Activated T-helper 17 cell treated with anti-CD3 and anti-CD28 coated beads, Interleukin-2, amount 50 U/mL, for 72 hours (primary cell): ENCODE results near the gene DLG2. TPM values are rescaled to one million over a fixed set of nuclear protein-coding genes. Genes with fewer than 3 reads are reported as not detected.
"Not testable (repeated sequence)": the region's sequence is repeated elsewhere in the genome, so short reads cannot be mapped to it uniquely, and the experiment has no call there.

Experiments
- ATAC-seq: fragments of 150-1000 bp; cut with Tn5 transposase; replicated peaks from 2 replicates; pipeline ENCODE4 v1.10.0; 2021; ENCODE audit warnings: mild to moderate bottlenecking, moderate library complexity
- H3K27ac Mint-ChIP-seq: one replicate; pipeline ENCODE4 v1.8.0; 2022; ENCODE audit warnings: mixed read lengths
- H3K27me3 Mint-ChIP-seq: one replicate; pipeline ENCODE4 v1.8.0; 2022; ENCODE audit warnings: mixed read lengths
- H3K36me3 Mint-ChIP-seq: one replicate; pipeline ENCODE4 v1.8.0; 2022; ENCODE audit warnings: low read depth, mild to moderate bottlenecking, mixed read lengths
- H3K4me1 Mint-ChIP-seq: one replicate; pipeline ENCODE4 v1.8.0; 2022; ENCODE audit warnings: mixed read lengths
- H3K4me3 Mint-ChIP-seq: one replicate; pipeline ENCODE4 v1.8.0; 2022; ENCODE audit warnings: mild to moderate bottlenecking, mixed read lengths
- H3K9me3 Mint-ChIP-seq: one replicate; pipeline ENCODE4 v1.8.0; 2022; ENCODE audit warnings: mixed read lengths
- total RNA-seq, 2 donors: library from RNA; stranded (reverse); gene quantifications; one replicate each; pipeline ENCODE4 v1.2.3, GENCODE V29; 2022

The DLG2 gene
- total RNA-seq, 2 donors from 2014 or later = 1.5 to 1.9 TPM

DNA sequence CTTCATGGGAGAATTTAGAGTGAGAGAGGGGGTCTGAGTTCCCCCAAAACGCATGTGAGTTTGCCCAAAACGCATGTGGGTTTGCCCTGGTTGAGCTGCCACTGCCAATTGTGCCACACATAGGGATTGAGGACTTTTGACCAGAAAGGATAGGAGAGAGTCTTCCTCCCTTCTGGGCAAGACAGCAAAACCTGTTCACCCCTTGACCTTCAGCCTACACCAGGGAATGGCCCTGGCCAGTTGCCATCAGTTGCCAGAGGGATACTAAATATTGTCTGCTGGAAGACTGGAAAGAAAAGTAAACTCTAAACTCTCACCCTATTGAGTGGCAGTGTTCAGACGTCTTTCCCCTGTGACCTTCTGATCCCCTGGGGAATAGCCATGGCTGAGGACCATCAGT is 363.8 kb downstream of the DLG2 start:
- Mint-ChIP-seq H3K36me3 (no peaks in the 10 kb centered on the region), H3K9me3 (peaks cover 14% of the 10 kb centered on the region), H3K4me3 (no peak overlapping the region), H3K4me1 (no peaks in the 10 kb centered on the region), H3K27me3 (no peaks in the 10 kb centered on the region), H3K27ac (no peak overlapping the region)
- ATAC-seq = no peak

DNA sequence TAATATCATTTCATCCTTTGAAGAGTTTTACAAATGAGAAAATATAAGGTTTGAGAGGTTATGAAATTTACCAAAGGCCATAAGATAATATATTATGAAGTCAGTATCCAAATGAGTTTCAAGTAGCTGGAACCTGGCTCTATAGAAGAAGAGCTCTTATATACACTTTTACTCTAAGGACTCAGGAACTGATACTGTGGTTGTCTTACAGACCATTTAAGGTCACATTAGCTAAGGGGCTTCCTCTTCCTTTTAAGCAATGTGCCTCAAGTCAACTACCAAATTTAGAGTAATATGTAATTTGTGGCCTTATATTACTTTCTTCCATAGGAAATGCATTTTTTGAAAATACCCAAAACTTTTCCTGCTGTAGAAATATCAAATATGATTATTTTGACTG is 369.3 kb downstream of the DLG2 start:
- Mint-ChIP-seq H3K27ac (no peak overlapping the region), H3K4me3 (no peak overlapping the region), H3K36me3 (no peaks in the 10 kb centered on the region), H3K27me3 (no peaks in the 10 kb centered on the region), H3K9me3 (peaks cover 15% of the 10 kb centered on the region), H3K4me1 (no peaks in the 10 kb centered on the region)
- ATAC-seq = no peak

DNA sequence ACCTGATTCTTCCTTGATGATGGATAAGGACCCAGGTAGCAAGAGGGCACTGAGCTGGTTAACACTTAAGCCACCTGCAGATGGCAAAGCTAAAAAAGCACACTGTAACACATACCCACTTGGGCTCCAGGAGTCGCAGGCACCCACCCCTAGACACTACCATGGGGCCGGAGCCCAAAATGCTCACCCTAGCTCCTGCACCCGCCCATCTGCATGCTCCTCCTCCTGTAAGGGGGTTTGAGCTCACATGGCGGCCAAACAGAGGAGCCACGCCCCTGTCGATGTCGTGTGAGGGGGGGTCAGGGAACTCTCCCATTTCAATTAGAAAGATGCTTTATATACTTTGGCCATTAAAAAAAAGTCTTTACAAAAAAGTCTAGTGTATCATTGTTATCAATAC is 370.7 kb downstream of the DLG2 start:
- Mint-ChIP-seq H3K27ac (no peak overlapping the region), H3K36me3 (no peaks in the 10 kb centered on the region), H3K9me3 (peaks cover 12% of the 10 kb centered on the region), H3K4me3 (no peak overlapping the region), H3K4me1 (no peaks in the 10 kb centered on the region), H3K27me3 (no peaks in the 10 kb centered on the region)
- ATAC-seq = no peak

DNA sequence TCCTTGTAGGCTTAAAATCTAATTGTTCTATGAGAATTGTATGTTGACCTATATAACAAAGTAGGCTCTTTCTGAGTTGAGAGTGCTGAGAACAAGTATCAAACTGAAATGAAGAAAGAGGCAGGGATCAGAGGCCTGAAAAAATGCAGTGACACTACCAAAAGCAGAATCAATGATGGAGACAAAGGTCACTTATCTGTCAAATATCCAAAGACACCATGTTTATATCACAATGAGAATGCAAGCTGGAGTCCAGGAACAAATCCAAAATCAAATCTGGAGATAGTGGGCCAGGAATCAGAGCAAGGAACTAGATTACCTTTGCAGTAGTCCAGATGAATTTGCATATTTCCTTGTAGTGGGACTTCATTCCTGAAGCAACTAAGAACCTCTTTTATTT is 377.7 kb downstream of the DLG2 start:
- Mint-ChIP-seq H3K36me3 (no peaks in the 10 kb centered on the region), H3K27me3 (no peaks in the 10 kb centered on the region)

DNA sequence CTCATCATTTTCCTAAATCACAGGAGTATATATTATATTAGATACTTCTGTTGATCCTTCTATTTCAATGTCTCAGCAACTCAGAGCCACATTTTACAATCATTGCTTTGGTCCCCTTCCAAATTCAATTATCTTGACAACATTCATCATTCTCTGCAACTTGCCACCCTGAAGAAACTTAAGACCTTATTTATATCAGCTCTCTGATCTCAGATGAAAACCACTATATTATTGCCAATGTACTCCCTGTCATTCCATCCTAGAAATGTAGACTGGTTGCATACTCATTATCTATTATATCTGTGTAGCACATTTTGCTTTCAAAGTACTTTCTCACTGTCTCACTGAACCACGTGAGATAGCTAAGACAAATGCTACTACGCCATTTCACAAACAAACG is 379.3 kb downstream of the DLG2 start:
- Mint-ChIP-seq H3K4me3 (no peak overlapping the region), H3K9me3 (no peaks in the 10 kb centered on the region), H3K4me1 (no peaks in the 10 kb centered on the region), H3K36me3 (no peaks in the 10 kb centered on the region), H3K27ac (no peak overlapping the region), H3K27me3 (no peaks in the 10 kb centered on the region)
- no peak for ATAC-seq

More for the DNA sequence above, 377.7 kb downstream of the DLG2 start:
- no peak for ATAC-seq
- Mint-ChIP-seq H3K4me3 (no peak overlapping the region), H3K27ac (no peak overlapping the region), H3K4me1 (no peaks in the 10 kb centered on the region), H3K9me3 (no peaks in the 10 kb centered on the region)

DNA sequence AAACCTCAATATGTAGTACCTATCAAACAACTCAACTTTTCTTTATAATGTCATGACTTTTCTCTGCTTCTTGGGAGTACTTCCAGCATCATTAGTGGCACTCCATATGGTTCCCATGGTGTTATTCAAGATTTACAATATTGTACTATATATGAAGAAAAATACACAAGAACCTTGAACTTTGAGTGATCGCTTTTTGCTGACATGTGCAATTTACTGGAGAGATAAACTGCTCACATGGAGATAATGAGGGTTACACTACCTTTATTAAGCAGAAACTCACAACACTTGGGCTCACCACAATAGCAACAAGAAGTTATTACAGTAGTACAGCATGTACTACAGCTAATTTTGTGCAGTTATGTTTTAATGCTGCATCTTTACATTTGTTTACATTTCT is 388.2 kb downstream of the DLG2 start:
- ATAC-seq = no peak
- Mint-ChIP-seq H3K9me3 (peaks cover 3% of the 10 kb centered on the region), H3K4me1 (no peaks in the 10 kb centered on the region), H3K36me3 (no peaks in the 10 kb centered on the region), H3K27ac (no peak overlapping the region), H3K27me3 (no peaks in the 10 kb centered on the region), H3K4me3 (no peak overlapping the region)

DNA sequence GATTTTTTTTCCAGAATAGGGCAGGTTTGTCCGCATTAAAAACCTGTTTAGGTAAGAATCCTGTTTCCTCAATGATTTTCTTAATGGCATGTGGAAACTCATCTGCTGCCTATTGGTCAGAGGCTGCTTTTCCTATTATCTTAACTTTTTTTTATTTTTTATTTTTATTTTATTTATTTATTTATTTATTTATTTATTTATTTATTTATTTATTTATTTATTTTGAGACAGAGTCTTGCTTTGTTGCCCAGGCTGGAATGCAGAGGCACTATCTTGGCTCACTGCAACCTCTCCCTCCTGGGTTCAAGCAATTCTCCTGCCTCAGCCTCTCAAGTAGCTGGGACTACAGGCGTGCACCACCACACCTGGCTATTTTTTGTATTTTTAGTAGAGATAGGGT is 389.1 kb downstream of the DLG2 start:
- not testable (repeated sequence) for H3K4me1 Mint-ChIP-seq, H3K36me3 Mint-ChIP-seq, ATAC-seq, H3K27ac Mint-ChIP-seq, H3K27me3 Mint-ChIP-seq, H3K9me3 Mint-ChIP-seq, H3K4me3 Mint-ChIP-seq

DNA sequence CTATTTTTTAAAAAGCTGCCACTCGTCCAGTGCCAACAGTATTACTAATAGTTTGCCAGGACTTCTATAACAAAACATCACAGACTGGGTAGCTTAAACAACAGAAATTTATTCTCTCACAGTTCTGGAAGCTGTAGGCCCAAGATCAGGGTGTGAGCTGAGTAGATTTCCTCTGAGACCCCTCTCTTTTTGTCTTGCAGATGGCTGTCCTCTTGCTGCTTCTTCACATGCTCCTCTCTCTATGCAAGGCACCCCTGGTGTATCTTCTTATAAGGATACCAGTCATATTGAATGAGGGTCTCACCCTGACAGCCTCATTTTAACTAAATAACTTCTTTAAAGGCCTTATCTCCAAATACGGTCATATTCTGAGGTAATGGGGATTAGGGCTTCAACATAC is 390.9 kb downstream of the DLG2 start:
- no peak for ATAC-seq
- H3K4me1 Mint-ChIP-seq = no peaks in the 10 kb centered on the region
- H3K9me3 Mint-ChIP-seq = peaks cover 11% of the 10 kb centered on the region
- no peaks in the 10 kb centered on the region for H3K27me3 Mint-ChIP-seq
- H3K27ac Mint-ChIP-seq = no peak overlapping the region
- H3K4me3 Mint-ChIP-seq = no peak overlapping the region
- no peaks in the 10 kb centered on the region for H3K36me3 Mint-ChIP-seq

DNA sequence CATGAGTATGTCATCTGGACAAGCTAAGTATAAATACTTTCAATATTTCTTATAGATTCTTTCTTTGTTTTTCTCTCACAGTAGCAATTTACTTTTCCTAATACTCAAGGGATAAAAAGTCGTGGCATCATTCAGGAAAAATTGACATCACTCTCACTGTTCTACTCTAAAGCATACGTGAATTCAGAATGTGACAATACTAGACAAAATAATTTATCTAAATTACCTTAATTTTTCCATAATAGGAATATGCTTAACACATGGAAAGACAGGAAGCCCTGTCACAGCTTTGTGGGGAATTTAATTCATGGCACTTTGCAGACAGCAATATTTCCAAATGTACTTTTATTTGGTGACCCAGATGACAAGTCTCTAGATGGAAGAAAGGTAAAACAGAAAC is 394.6 kb downstream of the DLG2 start:
- Mint-ChIP-seq H3K4me3 (no peak overlapping the region), H3K9me3 (peaks cover 14% of the 10 kb centered on the region), H3K4me1 (no peaks in the 10 kb centered on the region), H3K36me3 (no peaks in the 10 kb centered on the region), H3K27ac (no peak overlapping the region), H3K27me3 (no peaks in the 10 kb centered on the region)
- ATAC-seq = no peak

DNA sequence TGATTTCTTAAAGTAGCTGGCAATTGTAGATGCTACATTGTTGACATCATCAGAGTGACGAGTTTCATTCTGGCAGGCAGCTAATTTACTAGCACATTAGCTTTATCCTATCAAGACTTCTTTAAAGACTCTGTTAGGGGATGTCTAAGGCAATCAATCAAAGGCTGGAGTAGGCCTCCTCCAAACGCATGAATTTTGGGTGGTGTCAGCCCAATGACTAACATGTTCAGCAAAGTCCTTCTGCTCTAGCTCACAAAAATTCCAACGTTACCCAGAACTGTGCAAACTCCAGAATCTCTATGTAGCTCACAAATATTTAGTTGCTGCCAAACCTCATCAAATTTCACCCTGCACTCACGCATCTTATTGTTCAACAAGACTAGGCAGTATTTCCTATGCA is 395.6 kb downstream of the DLG2 start:
- no peaks in the 10 kb centered on the region for H3K36me3 Mint-ChIP-seq
- no peaks in the 10 kb centered on the region for H3K27me3 Mint-ChIP-seq
- no peak overlapping the region for H3K27ac Mint-ChIP-seq
- no peak for ATAC-seq
- H3K4me3 Mint-ChIP-seq = no peak overlapping the region
- H3K9me3 Mint-ChIP-seq = peaks cover 15% of the 10 kb centered on the region
- H3K4me1 Mint-ChIP-seq = no peaks in the 10 kb centered on the region

DNA sequence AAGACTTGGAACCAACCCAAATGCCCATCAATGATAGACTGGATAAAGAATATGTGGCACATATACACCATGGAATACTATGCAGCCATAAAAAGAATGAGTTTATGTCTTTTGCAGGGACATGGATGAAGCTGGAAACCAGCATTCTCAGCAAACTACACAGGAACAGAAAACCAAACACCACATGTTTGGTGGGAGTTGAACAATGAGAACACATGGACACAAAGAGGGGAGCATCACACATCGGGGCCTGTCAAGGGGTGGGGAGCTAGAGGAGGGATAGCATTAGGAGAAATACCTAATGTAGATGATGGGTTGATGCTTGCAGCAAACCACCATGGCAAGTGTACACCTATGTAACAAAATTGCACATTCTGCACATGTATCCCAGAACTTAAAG is 397.4 kb downstream of the DLG2 start:
- H3K27ac Mint-ChIP-seq, H3K4me3 Mint-ChIP-seq, H3K27me3 Mint-ChIP-seq, H3K4me1 Mint-ChIP-seq, H3K36me3 Mint-ChIP-seq, ATAC-seq: not testable (repeated sequence)
- peaks cover 24% of the 10 kb centered on the region for H3K9me3 Mint-ChIP-seq

DNA sequence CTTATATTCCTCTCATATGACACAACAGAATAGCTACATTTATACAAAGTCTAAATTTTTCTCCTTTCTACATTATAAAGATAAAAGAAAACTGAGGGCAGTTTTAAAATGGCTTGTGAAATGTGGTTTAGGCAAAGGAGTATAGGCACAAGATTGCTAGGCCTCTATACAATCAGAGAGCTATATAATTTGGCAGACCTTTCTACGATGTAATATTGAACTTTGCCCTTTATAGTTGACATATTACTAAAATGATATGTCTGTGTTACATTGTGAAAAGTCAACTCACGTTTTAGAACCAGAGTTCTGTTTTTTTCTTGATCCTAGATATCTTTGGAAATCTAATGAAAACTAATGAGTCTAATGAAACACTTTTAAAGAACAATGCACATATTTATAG is 430.2 kb downstream of the DLG2 start:
- Mint-ChIP-seq H3K36me3 (no peaks in the 10 kb centered on the region), H3K27me3 (no peaks in the 10 kb centered on the region), H3K4me3 (no peak overlapping the region), H3K9me3 (peaks cover 11% of the 10 kb centered on the region), H3K4me1 (no peaks in the 10 kb centered on the region), H3K27ac (no peak overlapping the region)
- no peak for ATAC-seq

DNA sequence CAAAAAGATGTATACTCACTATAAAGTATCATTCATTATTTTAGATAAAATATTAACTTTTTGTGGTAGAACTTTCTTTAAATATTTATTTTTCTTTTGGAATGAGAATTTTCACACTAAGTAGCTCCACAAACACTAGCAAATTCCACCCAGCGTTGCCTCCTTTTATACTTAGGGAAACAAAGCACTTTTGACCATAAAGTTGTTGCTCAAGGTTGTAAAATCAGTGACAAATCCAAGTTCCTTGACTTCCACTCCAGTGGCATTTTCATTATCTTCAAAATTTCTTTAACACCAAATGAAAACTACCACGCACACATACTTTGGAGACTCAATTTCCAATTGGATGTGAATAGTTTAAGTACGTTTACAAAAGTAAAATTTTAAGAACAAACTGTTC is 431.2 kb downstream of the DLG2 start:
- H3K4me3 Mint-ChIP-seq = no peak overlapping the region
- no peak overlapping the region for H3K27ac Mint-ChIP-seq
- ATAC-seq = no peak
- no peaks in the 10 kb centered on the region for H3K36me3 Mint-ChIP-seq
- H3K27me3 Mint-ChIP-seq = no peaks in the 10 kb centered on the region
- peaks cover 11% of the 10 kb centered on the region for H3K9me3 Mint-ChIP-seq
- H3K4me1 Mint-ChIP-seq = no peaks in the 10 kb centered on the region

DNA sequence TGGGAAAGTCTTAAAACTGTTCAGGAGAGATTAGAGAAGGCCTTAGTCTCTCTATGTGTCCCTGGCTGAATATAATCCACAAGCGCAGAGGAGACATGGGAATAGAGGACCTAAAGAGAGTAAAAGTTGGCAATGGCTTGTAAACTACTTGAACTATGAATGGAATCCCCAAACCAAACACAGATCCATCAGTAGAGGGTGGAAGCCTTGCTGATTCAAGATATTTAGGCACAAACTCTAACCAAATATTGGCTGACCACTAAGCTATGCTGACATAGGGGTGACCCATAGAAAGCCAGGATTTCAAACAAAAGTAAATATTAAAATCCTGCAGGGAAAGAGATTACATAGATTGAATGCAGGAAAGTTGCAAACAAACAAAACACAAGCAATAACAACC is 439.2 kb downstream of the DLG2 start:
- no peak overlapping the region for H3K4me3 Mint-ChIP-seq
- H3K27ac Mint-ChIP-seq = no peak overlapping the region
- H3K36me3 Mint-ChIP-seq = no peaks in the 10 kb centered on the region
- no peaks in the 10 kb centered on the region for H3K27me3 Mint-ChIP-seq
- ATAC-seq = no peak
- peaks cover 15% of the 10 kb centered on the region for H3K9me3 Mint-ChIP-seq
- H3K4me1 Mint-ChIP-seq = no peaks in the 10 kb centered on the region

DNA sequence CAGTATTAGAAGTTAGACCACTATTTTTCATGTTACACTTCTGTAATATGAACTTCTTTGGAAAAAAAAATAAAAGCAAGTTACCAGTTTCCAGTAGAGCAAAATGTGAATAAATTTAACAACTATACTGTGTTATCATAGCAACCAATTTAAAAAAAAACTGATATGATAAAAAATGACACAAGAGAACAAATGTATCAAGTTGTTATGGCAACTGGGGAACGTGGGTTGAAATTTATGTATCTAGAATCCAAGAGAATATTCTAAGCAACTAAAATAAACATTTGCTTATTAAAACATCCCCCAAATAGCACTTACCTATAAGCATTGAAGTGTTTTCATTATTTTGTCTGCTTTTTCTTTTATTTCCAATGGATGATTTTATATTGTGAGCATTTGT is 442.4 kb downstream of the DLG2 start:
- Mint-ChIP-seq H3K4me1 (no peaks in the 10 kb centered on the region), H3K27ac (no peak overlapping the region), H3K9me3 (peaks cover 15% of the 10 kb centered on the region), H3K4me3 (no peak overlapping the region), H3K27me3 (no peaks in the 10 kb centered on the region), H3K36me3 (no peaks in the 10 kb centered on the region)
- no peak for ATAC-seq
